K562 (cell line): ENCODE measurements around the gene ATL2. TPM values are rescaled to one million over a fixed set of nuclear protein-coding genes. Genes with fewer than 3 reads are reported as not detected.

ENCODE experiments used
- ARID4B ChIP-seq: sonication (generic); formaldehyde crosslinking; IDR thresholded peaks from 2 replicates; pipeline ENCODE4 v1.8.0; 2022; ENCODE audit warnings: mild to moderate bottlenecking, missing genetic modification reagents
- CBX5 ChIP-seq: IDR thresholded peaks from 2 replicates; pipeline ENCODE4 v1.6.1; 2014; ENCODE audit warnings: low read depth, borderline replicate concordance
- COPS2 ChIP-seq: fragments of 450-650 bp; conservative IDR thresholded peaks from 2 replicates; pipeline ENCODE4 v1.6.1; 2016; ENCODE audit warnings: mild to moderate bottlenecking, moderate library complexity
- E2F8 ChIP-seq: fragments of 450-650 bp; IDR thresholded peaks from 2 replicates; pipeline ENCODE4 v1.7.1; 2018; ENCODE audit warnings: mild to moderate bottlenecking, low read depth; ENCODE audit not compliant: partially characterized antibody
- GATA2 ChIP-seq: sonication (generic); formaldehyde crosslinking; IDR thresholded peaks from 2 replicates; pipeline ENCODE4 v1.4.0; 2020; ENCODE audit warnings: mild to moderate bottlenecking, missing genetic modification reagents
- HINFP ChIP-seq: fragments of 450-650 bp; conservative IDR thresholded peaks from 2 replicates; pipeline ENCODE4 v1.6.1; 2016; ENCODE audit warnings: missing genetic modification characterization, low read depth, mild to moderate bottlenecking, control low read depth, missing compliant biosample characterization
- KDM4B ChIP-seq, 2 experiments: fragments of 450-650 bp in 1 of 2; sonication (generic) in 1 of 2; IDR thresholded peaks; 2 replicates each; pipeline ENCODE4 v1.6.1; 2016 to 2017; ENCODE audit warnings: borderline replicate concordance in 2 of 2, antibody characterized with exemption in 1 of 2, low read depth in 1 of 2, mild to moderate bottlenecking in 1 of 2
- MAFK ChIP-seq: IDR thresholded peaks from 2 replicates; pipeline ENCODE4 v1.6.1; 2011; ENCODE audit warnings: low read length, improper control_type of control experiment
- MEF2A ChIP-seq: IDR thresholded peaks from 2 replicates; pipeline ENCODE4 v1.6.1; 2011; ENCODE audit warnings: low read depth, mild to moderate bottlenecking, low read length, moderate library complexity; ENCODE audit not compliant: control insufficient read depth
- RNF2 ChIP-seq: sonication (generic); IDR thresholded peaks from 2 replicates; pipeline ENCODE4 v1.6.1; 2016
- SIRT6 ChIP-seq: IDR thresholded peaks from one replicate; pipeline ENCODE4 v1.6.1; 2012; ENCODE audit warnings: low read depth, mild to moderate bottlenecking, control low read depth, inconsistent platforms, low read length, moderate library complexity
- SMARCA5 ChIP-seq: fragments of 450-650 bp; IDR thresholded peaks from 2 replicates; pipeline ENCODE4 v1.6.1; 2016
- ZBTB1 ChIP-seq: sonication (generic); formaldehyde crosslinking; IDR thresholded peaks from 2 replicates; pipeline ENCODE4 v1.8.1; 2023; ENCODE audit warnings: missing genetic modification reagents, low read depth, mild to moderate bottlenecking, borderline replicate concordance
- ZFX ChIP-seq: sonication (generic); formaldehyde crosslinking; IDR thresholded peaks from 2 replicates; pipeline ENCODE4 v1.8.0; 2022; ENCODE audit warnings: mild to moderate bottlenecking, missing genetic modification reagents, moderate library complexity
- ZNF121 ChIP-seq: sonication (generic); formaldehyde crosslinking; conservative IDR thresholded peaks from 2 replicates; pipeline ENCODE4 v1.8.0; 2022; ENCODE audit warnings: missing genetic modification reagents
- ZNF586 ChIP-seq: fragments of 450-650 bp; formaldehyde crosslinking; conservative IDR thresholded peaks from 2 replicates; pipeline ENCODE4 v1.4.0; 2020; ENCODE audit warnings: mild to moderate bottlenecking, moderate library complexity
- polyA plus RNA-seq, 8 experiments: library from polyadenylated mRNA; depleted of rRNA in 4 of 8; stranded (reverse) in 5 of 8; unstranded in 3 of 8; fragments of >200 nt; fragmentation: Nextera tagmentation in 2 of 8; fragmentation: Illumina TruSeq in 1 of 8; extraction: Ambion mirVana in 2 of 8; extraction: Trizol in 1 of 8; gene quantifications; 2 replicates each; pipeline versions ENCODE4 v1.2.1 to v1.2.3, GENCODE V29; 2011 to 2014; ENCODE audit warnings: inconsistent platforms in 1 of 8, missing spikeins in 1 of 8
- total RNA-seq, 7 experiments: library from RNA; depleted of rRNA in 6 of 7; stranded (reverse); fragments of >200 nt in 6 of 7; fragmentation: Illumina TruSeq in 2 of 7; extraction: Trizol in 2 of 7; gene quantifications; 2 replicates each; pipeline versions ENCODE4 v1.2.1 to v1.2.3, GENCODE V29; 2011 to 2021; ENCODE audit warnings: low replicate concordance in 1 of 7

Gene ATL2
- total and polyA plus RNA-seq, 9 of the 15 experiments (the other 6 are each of a cell fraction or from before 2014, with no cell fraction given), result 12.0 to 80.8 (median 70.2) TPM

- no peak for TF ChIP-seq COPS2
- TF ChIP-seq ZBTB1 (CRISPR knock-in tag), result 0 out of 2 replicates have a peak, but pooled peaks have one; percentile 30
- TF ChIP-seq ZNF586 (CRISPR knock-in tag), result no peak
- no peak for TF ChIP-seq SIRT6
- no peak for TF ChIP-seq ARID4B (CRISPR knock-in tag)
- TF ChIP-seq ZNF121 (CRISPR knock-in tag), result no peak
- peak; percentile 56; the same call in 1 of the 2 replicates for TF ChIP-seq ZFX
- TF ChIP-seq RNF2, result peak; percentile 63; the same call in 1 of the 2 replicates
- TF ChIP-seq HINFP (tag), result 0 out of 2 replicates have a peak, but pooled peaks have one; percentile 48
- TF ChIP-seq KDM4B (IDR thresholded peaks at IDR 0.05; ENCODE audit: borderline replicate concordance in 2 of 2, low read depth in 1 of 2), result no peak
- TF ChIP-seq E2F8, result peak; percentile 15
- TF ChIP-seq CBX5, result no peak
- peak; percentile 58; the same call in 1 of the 2 replicates for TF ChIP-seq SMARCA5
- peak; percentile 66; the same call in 1 of the 2 replicates for TF ChIP-seq MEF2A
- no peak for TF ChIP-seq MAFK
- 0 out of 2 replicates have a peak, but pooled peaks have one; percentile 9 for TF ChIP-seq GATA2 (CRISPR knock-in tag)
These were observed at the start of gene ATL2 (continued) for GRCh38 chr2:38377050-38377828.
